GM12801 (cell line): ENCODE results near the gene OTOF.

ENCODE experiments used
- TF ChIP-seq, protein P1 (sequence below): IDR thresholded peaks from one replicate; pipeline ENCODE4 v1.5.1; 2011; ENCODE audit warnings: control low read depth; ENCODE audit not compliant: insufficient read length; ENCODE audit errors: extremely low read depth

OTOF gene

DNA sequence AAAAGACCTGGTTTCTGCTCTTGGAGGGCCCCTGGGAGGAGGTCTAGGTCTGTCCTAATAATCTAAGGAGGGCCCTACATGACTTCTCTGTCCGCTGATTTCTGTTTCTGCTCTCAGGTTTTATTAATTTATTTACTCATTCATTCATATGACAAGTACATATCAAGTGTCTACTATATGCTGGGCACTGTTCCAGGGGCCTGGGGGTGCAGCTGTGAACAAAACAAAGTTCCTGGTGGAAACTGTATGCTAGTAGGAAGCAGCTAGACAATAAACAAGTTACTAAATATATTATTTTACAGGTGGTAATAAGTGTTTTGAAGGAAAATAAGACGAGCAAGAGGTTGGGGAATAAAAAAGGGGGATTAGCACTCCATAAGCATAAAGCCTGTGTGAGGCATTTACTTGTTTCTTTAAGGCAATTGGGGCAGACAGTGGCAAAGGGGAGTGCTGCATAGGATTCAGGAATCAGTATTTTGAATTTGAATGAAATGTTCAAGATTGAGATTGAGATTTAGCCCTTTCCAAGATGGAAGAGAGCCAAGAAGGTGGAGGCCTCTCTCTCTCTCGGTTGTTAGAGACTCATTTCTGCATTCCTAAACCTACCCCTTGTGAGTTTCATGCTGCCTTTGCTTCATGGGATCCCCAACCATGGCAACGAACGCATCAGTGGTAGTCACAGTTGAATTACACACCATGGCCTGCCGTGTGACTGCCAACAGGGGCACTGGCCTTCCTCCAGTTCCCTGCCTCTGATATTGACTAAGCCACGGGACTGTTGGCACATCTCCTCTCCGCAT, 47.9 kb downstream of the OTOF start:
- TF ChIP-seq, protein P1, sequence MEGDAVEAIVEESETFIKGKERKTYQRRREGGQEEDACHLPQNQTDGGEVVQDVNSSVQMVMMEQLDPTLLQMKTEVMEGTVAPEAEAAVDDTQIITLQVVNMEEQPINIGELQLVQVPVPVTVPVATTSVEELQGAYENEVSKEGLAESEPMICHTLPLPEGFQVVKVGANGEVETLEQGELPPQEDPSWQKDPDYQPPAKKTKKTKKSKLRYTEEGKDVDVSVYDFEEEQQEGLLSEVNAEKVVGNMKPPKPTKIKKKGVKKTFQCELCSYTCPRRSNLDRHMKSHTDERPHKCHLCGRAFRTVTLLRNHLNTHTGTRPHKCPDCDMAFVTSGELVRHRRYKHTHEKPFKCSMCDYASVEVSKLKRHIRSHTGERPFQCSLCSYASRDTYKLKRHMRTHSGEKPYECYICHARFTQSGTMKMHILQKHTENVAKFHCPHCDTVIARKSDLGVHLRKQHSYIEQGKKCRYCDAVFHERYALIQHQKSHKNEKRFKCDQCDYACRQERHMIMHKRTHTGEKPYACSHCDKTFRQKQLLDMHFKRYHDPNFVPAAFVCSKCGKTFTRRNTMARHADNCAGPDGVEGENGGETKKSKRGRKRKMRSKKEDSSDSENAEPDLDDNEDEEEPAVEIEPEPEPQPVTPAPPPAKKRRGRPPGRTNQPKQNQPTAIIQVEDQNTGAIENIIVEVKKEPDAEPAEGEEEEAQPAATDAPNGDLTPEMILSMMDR = no peak

GRCh38 chr2:26428846-26429245, 49.1 kb downstream of the OTOF start:
- TF ChIP-seq, protein P1 = no peak

GRCh38 chr2:26424221-26424620, 53.7 kb downstream of the OTOF start:
- TF ChIP-seq, protein P1 = no peak

- TF ChIP-seq, protein P1 = no peak
Observed at GRCh38 chr2:26423750-26424149, 54.2 kb downstream of the OTOF start.

DNA sequence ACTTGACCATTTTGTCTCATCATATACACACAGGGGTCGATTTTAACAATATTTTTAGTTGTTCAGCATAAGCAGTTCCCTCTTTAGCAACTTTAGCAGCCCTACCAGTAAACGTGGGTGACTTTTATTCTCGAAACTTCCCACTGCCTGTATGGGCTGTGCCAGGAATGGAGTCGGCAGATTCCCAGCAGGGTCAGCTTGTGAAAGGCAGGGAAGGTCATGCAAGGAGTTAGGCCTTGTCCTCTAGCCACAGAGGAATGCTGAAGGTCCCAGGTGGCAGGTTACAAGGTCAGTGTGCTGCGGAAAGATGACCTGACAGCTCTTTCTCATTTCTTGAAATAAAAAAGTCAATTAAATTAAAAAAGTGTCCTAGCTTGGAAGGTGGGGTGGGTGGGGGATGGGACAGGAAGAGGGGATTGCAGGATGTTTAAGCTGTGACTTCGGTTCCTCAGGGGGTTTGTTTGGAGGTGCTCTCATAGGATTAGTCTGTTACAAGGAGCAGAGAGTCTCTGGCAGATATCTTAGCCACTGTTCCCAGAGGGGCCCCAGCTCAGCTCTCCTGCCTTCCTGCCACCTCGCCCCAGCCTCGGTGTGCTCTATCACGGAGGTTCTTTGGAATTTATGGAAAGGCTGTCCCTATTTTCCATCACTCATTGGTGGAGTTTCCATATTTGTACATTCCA, 54.8 kb downstream of the OTOF start:
- TF ChIP-seq, protein P1 = no peak

DNA sequence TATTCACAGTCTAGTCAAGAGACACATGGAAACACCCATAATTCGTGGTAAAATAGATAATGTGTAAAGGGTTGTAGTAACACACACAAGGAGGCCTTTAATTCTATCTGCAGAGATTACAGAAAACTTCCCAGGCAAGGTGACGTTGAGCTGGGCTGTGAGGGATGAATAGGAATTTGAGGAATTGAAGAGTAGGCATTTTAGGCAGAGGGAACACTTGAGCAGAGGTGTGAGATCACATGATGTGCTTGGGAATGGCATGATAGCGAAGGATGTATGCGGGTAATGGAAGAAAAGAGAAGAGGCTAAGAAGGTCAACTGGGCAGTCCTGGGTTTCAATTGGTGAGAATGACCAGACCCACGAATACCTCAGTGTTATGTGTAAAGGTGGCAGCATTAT, 56.0 kb downstream of the OTOF start:
- TF ChIP-seq, protein P1 = no peak

DNA sequence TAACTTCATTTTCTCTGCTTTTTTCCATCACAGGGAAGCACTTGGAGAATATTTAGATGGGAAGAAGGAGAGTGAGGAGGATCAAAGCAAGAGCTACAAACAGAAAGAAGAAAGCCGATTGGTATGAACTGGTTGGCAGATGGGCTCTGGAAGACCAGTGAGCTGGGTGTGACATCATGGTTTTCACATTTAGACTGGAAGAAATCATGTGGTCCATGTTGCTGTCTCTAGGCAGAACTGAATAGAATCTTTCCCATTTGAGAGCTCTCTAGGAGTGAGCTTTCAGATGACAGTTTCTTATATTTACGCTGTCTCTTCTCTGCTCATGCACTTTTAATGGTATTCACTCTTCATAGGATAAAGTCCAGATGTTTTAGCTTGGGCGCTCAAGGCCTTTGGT, 63.6 kb downstream of the OTOF start:
- TF ChIP-seq, protein P1 = no peak
